GM23248 (cell line): Measurements from ENCODE around the gene GDPD5.

ENCODE experiments used
- EZH2 ChIP-seq: fragments of 200-600 bp; sonication (generic); IDR thresholded peaks from 2 replicates; pipeline ENCODE4 v1.6.1; 2018; ENCODE audit warnings: antibody characterized with exemption, mild to moderate bottlenecking; ENCODE audit not compliant: insufficient read depth, poor library complexity, severe bottlenecking
- EZH2phosphoT487 ChIP-seq: fragments of 200-600 bp; sonication (generic); IDR thresholded peaks from 2 replicates; pipeline ENCODE4 v1.6.1; 2018; ENCODE audit warnings: antibody characterized with exemption, moderate library complexity, mild to moderate bottlenecking, low read depth; ENCODE audit not compliant: insufficient read depth

DNA sequence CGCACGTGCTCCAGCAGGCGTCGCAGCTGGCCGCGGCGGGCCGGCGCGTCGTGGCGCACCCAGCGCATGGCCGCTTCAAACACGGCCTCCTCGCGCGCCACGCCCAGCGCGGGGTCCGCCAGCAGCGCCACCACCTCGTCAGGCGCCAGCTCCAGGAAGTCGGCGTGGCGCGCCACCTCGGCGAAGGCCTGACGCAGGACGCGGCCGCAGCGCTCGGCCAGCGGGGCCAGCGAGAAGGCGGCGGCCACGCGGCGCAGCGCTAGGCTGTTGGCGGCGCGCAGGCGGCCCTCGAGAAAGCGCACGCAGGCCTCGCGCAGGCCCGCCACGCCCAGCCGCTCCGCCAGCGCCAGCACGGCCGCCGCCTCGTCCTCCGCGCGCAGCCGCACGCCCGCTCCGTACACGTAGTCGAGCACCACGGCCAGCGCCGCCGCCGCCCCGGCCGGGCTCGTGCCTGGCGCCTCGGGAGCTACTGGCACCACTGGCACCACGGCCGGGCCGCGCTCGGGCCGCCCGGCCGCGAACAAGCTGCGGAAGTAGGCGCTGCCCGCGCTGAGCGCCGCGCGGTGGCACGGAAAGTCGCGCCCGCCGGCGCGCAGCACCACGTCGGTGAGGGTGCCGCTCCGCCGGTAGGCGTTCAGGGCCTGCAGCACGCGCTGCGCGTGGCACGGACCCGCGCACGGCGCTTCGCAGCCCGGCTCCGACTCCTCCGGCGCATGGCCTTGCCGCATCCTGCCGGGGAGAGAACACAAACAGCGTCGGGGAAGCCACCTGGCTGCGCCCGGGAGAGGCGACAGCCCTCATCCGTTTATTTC is 95.6 kb downstream of the GDPD5 start:
- no peak for TF ChIP-seq EZH2
- no peak for TF ChIP-seq EZH2phosphoT487
